HG03571 (cell line): ENCODE data around the gene GNB1.
"Not testable (repeated sequence)": the region's sequence is repeated elsewhere in the genome, so short reads cannot be mapped to it uniquely, and the experiment has no call there.

Experiments
- ATAC-seq: cut with Tn5 transposase; IDR thresholded peaks from one replicate; pipeline ENCODE4 v1.9.1; 2021; ENCODE audit not compliant: unreplicated experiment

The GNB1 gene

DNA sequence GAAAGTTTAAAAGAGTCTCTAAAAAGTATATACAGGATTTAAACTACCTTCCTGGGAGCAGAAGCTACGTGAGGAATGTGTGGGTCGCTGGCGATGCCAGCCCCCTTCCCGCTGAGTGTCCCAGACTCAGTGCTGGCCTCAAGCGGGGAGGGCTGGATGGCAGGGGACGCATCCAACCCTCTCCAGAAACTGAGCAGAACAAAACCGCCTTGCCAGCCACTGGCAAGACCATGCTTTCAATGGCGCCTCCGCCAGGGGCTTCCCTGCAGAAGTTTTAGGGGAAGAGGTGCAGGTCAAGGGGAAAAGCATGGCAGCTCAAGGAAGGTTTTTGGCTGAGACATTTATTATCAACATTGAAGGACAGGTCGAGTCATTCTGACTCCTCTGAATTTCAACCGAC is 138.7 kb downstream of the GNB1 start:
- no peak for ATAC-seq

GRCh38 chr1:1749941-1750340 is 140.9 kb downstream of the GNB1 start:
- ATAC-seq: not testable (repeated sequence)

DNA sequence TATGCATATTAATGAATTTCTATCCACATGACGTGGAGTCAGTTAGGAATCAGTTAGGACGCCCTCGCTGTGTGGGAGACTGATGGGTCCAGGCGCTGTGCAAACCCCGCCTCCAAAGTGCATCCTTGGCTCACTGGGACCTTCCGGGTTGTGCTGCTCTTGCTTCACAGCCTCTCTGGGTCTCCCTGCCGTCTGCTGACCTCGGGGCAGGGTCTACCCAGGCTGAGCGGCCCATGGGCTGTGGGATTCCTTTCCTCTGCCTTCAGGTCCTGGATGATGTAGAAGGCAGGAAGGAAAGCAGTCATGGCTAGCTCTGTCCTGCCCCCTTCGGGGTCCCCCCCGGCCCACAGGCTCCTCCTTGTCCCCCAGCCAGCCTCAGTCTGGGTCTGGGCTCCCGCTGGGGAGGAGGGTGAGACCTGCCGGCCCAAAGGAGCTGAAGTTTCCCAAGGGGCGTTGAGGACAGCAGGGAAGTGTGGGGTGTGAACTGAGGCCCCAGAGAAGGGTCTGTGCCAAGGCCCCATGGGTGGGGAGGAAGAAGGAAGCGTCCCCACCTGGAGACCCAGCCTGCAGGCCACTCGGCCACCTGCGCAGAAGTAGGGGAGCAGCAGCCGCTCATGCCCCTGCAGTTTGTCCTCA is 142.1 kb downstream of the GNB1 start:
- no peak for ATAC-seq

GRCh38 chr1:1746566-1746909 is 144.3 kb downstream of the GNB1 start:
- ATAC-seq: peak; percentile 81

- ATAC-seq: peak; percentile 67
These were observed 145.0 kb downstream of the GNB1 start for GRCh38 chr1:1745651-1746565.

DNA sequence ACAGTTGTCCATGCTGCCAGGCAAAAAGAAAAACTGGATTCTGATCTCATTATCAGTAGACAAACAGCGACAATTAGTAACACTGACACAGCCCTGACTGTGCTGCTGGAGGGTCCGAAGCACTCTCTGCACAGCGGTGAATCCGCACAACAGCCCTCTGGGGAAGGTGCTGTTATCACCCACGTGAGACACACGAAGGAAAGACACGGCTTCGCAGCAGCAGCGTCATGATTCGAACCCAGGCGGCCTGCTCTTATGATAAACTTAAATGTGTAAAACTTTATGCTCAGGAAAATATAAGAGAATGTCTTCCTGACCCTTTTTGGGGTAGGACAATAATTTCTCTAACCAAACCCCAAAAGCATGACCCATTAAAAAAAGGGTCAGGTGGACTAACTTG is 148.4 kb downstream of the GNB1 start:
- not testable (repeated sequence) for ATAC-seq

- not testable (repeated sequence) for ATAC-seq
These were observed 149.9 kb downstream of the GNB1 start for GRCh38 chr1:1741013-1741412.

DNA sequence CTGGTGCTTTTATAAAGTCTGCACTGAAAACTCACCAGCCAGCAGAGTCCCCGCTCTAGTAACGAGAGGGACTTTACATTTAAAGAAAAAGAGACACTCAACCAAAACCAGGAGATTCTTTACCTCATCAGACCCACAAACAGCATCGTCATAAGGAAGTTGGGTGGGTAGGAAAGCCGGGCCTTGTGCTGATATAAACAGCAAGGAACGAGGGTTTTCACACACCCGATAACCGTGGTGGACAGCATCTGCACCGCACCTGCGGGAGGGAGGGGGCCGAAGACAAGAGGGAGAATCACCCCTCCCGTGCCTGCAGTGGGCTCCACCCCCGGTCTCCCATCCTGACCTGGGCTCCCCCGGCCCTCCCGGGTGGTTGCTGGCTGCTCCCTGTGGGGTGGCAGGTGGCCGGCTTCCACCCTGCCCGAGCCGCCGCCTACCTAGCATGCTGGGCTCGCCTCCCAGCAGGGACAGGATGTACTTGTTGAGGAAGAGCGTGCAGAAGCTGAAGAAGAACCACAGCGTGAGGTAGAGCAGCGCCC is 152.0 kb downstream of the GNB1 start:
- peak; percentile 37 for ATAC-seq

- ATAC-seq: peak; percentile 43
These were observed 153.0 kb downstream of the GNB1 start for GRCh38 chr1:1737675-1738590.
